ENCODE results near the gene RARRES1. TPM values are rescaled to one million over a fixed set of nuclear protein-coding genes. Genes with fewer than 3 reads are reported as not detected.

The RARRES1 gene
- total RNA-seq, 1 experiment from 2014 or later, result 0.20 TPM

- intact Hi-C loops (cut with micrococcal nuclease), result no loop called here
- ChIA-PET CTCF (no interaction called here), RAD21 (ENCODE audit: low non-redundant PET in 1 of 2, low total read pairs in 2 of 2, uncharacterized antibody in 2 of 2, unreplicated experiment in 2 of 2) (no interaction called here), POLR2A (no interaction called here)
- DNase-seq (ENCODE audit: low read depth, low spot score) (no peak), ATAC-seq (no peak)
- Histone ChIP-seq H3K9ac (ENCODE audit: low read length) (no peak overlapping the region), H3K4me1 (ENCODE audit: control insufficient read depth in 1 of 2, insufficient read depth in 2 of 2, low read length in 2 of 2) (no peaks in the 10 kb centered on the region), H3K4me3 (replicated peaks in 1 of 2; ENCODE audit: low read depth in 1 of 2, low read length in 2 of 2) (no peak overlapping the region), H3K27ac (ENCODE audit: low read depth, low read length) (no peak overlapping the region), H3K79me2 (ENCODE audit: insufficient read depth, low read length) (no peaks in the 10 kb centered on the region), H3K9me2 (ENCODE audit: insufficient read depth) (no peaks in the 10 kb centered on the region), H3K4me2 (ENCODE audit: low read length) (no peak overlapping the region), H3K9me3 (ENCODE audit: control insufficient read depth in 1 of 2, insufficient read depth in 1 of 2, low read depth in 1 of 2, low read length in 2 of 2) (no peaks in the 10 kb centered on the region), H2AFZ (ENCODE audit: low read depth, low read length, poor library complexity, severe bottlenecking) (no peak overlapping the region), H3K36me3 (ENCODE audit: control insufficient read depth in 1 of 2, insufficient read depth in 2 of 2, low read length in 2 of 2) (no peaks in the 10 kb centered on the region), H4K20me1 (ENCODE audit: insufficient read depth) (no peaks in the 10 kb centered on the region), H3K27me3 (ENCODE audit: insufficient read depth, low read length) (no peaks in the 10 kb centered on the region)
- BruUV-seq (replicated peaks), result no TSS peak
- no peak for TF ChIP-seq POLR2AphosphoS5 (IDR thresholded peaks at IDR 0.05; ENCODE audit: low read depth, low read length)
- no peak for TF ChIP-seq YY1 (IDR thresholded peaks at IDR 0.05; ENCODE audit: extremely low read depth, insufficient replicate concordance, low read depth, low read length)
- TF ChIP-seq CEBPB (IDR thresholded peaks at IDR 0.05; ENCODE audit: low read depth), result no peak
- TF ChIP-seq CBX3 (IDR thresholded peaks at IDR 0.05; ENCODE audit: low read depth), result no peak
- TF ChIP-seq SRF (IDR thresholded peaks at IDR 0.05; ENCODE audit: low read depth), result no peak
These were observed 30.4 kb upstream of the RARRES1 start for GRCh38 chr3:158762701-158763100.

GRCh38 chr3:158761350-158761749 lies 29.1 kb upstream of the RARRES1 start:
- H2AFZ ChIP-seq (ENCODE audit: low read depth, low read length, poor library complexity, severe bottlenecking), result no peak overlapping the region
- no peaks in the 10 kb centered on the region for H3K27me3 ChIP-seq (ENCODE audit: insufficient read depth, low read length)
- no peaks in the 10 kb centered on the region for H3K9me2 ChIP-seq (ENCODE audit: insufficient read depth)
- no peaks in the 10 kb centered on the region for H3K36me3 ChIP-seq (ENCODE audit: control insufficient read depth in 1 of 2, insufficient read depth in 2 of 2, low read length in 2 of 2)
- H3K4me2 ChIP-seq (ENCODE audit: low read length), result no peak overlapping the region
- no peak overlapping the region for H3K9ac ChIP-seq (ENCODE audit: low read length)
- no peaks in the 10 kb centered on the region for H3K9me3 ChIP-seq (ENCODE audit: control insufficient read depth in 1 of 2, insufficient read depth in 1 of 2, low read depth in 1 of 2, low read length in 2 of 2)
- no peak overlapping the region for H3K4me3 ChIP-seq (replicated peaks in 1 of 2; ENCODE audit: low read depth in 1 of 2, low read length in 2 of 2)
- no peak for DNase-seq (ENCODE audit: low read depth, low spot score)
- no peak for ATAC-seq
- ChIA-PET CTCF (no interaction called here), RAD21 (ENCODE audit: low non-redundant PET in 1 of 2, low total read pairs in 2 of 2, uncharacterized antibody in 2 of 2, unreplicated experiment in 2 of 2) (no interaction called here), POLR2A (no interaction called here)
- no peaks in the 10 kb centered on the region for H3K4me1 ChIP-seq (ENCODE audit: control insufficient read depth in 1 of 2, insufficient read depth in 2 of 2, low read length in 2 of 2)
- H4K20me1 ChIP-seq (ENCODE audit: insufficient read depth), result no peaks in the 10 kb centered on the region
- no peaks in the 10 kb centered on the region for H3K79me2 ChIP-seq (ENCODE audit: insufficient read depth, low read length)
- intact Hi-C loops (cut with micrococcal nuclease), result no loop called here
- BruUV-seq (replicated peaks), result no TSS peak
- H3K27ac ChIP-seq (ENCODE audit: low read depth, low read length), result no peak overlapping the region
- no peak for TF ChIP-seq FOSL1 (IDR thresholded peaks at IDR 0.05; ENCODE audit: low read depth)
- no peak for TF ChIP-seq CBX3 (IDR thresholded peaks at IDR 0.05; ENCODE audit: low read depth)
- TF ChIP-seq MAX (IDR thresholded peaks at IDR 0.05), result no peak
- TF ChIP-seq SP1 (IDR thresholded peaks at IDR 0.05; ENCODE audit: low read depth), result no peak
- no peak for TF ChIP-seq POLR2A (IDR thresholded peaks at IDR 0.05; ENCODE audit: borderline replicate concordance, extremely low read depth, insufficient read depth, insufficient read length)
- no peak for TF ChIP-seq ZBTB33 (IDR thresholded peaks at IDR 0.05; ENCODE audit: extremely low read depth, insufficient replicate concordance, low read length)
- no peak for TF ChIP-seq RAD21 (IDR thresholded peaks at IDR 0.05; ENCODE audit: low read depth)
- no peak for TF ChIP-seq SIN3A (IDR thresholded peaks at IDR 0.05; ENCODE audit: low read depth)
- TF ChIP-seq CEBPB (IDR thresholded peaks at IDR 0.05; ENCODE audit: low read depth), result no peak
- no peak for TF ChIP-seq CTCF (IDR thresholded peaks at IDR 0.05 in 2 of 3, conservative IDR thresholded peaks at IDR 0.05 in 1 of 3; ENCODE audit: borderline replicate concordance in 1 of 3, insufficient read depth in 1 of 3, low read depth in 2 of 3, low read length in 2 of 3)
- TF ChIP-seq REST (IDR thresholded peaks at IDR 0.05; ENCODE audit: low read depth), result no peak
- no peak for TF ChIP-seq POLR2AphosphoS5 (IDR thresholded peaks at IDR 0.05; ENCODE audit: low read depth, low read length)

Data from HCT116 (cell line).